Measurements from ENCODE around the gene ERN2.

The ERN2 gene

GRCh38 chr16:23651943-23652468, 61.0 kb downstream of the ERN2 start:
- TF ChIP-seq POLR2A (IDR thresholded peaks at IDR 0.05; ENCODE audit: low read depth, low read length) = no peak
- no peak for TF ChIP-seq TAF1 (IDR thresholded peaks at IDR 0.05; ENCODE audit: borderline replicate concordance, low read depth, low read length)
- TF ChIP-seq POLR2AphosphoS5 (IDR thresholded peaks at IDR 0.05; ENCODE audit: low read depth, low read length) = no peak
- DNase-seq (ENCODE audit: insufficient read length) (no peak), FAIRE-seq (peak; percentile 50)

- no peak for DNase-seq (ENCODE audit: insufficient read length)
- TF ChIP-seq POLR2A (IDR thresholded peaks at IDR 0.05; ENCODE audit: low read depth, low read length) = no peak
- TF ChIP-seq TAF1 (IDR thresholded peaks at IDR 0.05; ENCODE audit: borderline replicate concordance, low read depth, low read length) = no peak
- no peak for TF ChIP-seq POLR2AphosphoS5 (IDR thresholded peaks at IDR 0.05; ENCODE audit: low read depth, low read length)
These were observed 62.2 kb downstream of the ERN2 start for GRCh38 chr16:23650674-23651416.

GRCh38 chr16:23642246-23642774, 70.7 kb downstream of the ERN2 start:
- DNase-seq (ENCODE audit: insufficient read length) (no peak), FAIRE-seq (no peak)
- TF ChIP-seq POLR2A (IDR thresholded peaks at IDR 0.05; ENCODE audit: low read depth, low read length) (no peak), TAF1 (IDR thresholded peaks at IDR 0.05; ENCODE audit: borderline replicate concordance, low read depth, low read length) (no peak), POLR2AphosphoS5 (IDR thresholded peaks at IDR 0.05; ENCODE audit: low read depth, low read length) (no peak)

More at GRCh38 chr16:23650674-23651416, 62.2 kb downstream of the ERN2 start:
- peak; percentile 90 for FAIRE-seq

GRCh38 chr16:23640931-23641765, 71.9 kb downstream of the ERN2 start, which contains the start of the genes DCTN5 and PALB2:
Gene DCTN5, plus strand, starts transcription at chr16:23641466. Its CDS starts 77 bp downstream, at chr16:23641543.
Gene PALB2, minus strand, starts transcription at chr16:23641310. Its CDS starts 153 bp downstream, at chr16:23641157.
- FAIRE-seq = peak; percentile 95
- TF ChIP-seq TAF1 (IDR thresholded peaks at IDR 0.05; ENCODE audit: borderline replicate concordance, low read depth, low read length) (peak; percentile 67), POLR2AphosphoS5 (IDR thresholded peaks at IDR 0.05; ENCODE audit: low read depth, low read length) (peak; percentile 75), POLR2A (IDR thresholded peaks at IDR 0.05; ENCODE audit: low read depth, low read length) (peak; percentile 89)
- DNase-seq (ENCODE audit: insufficient read length) = peak; percentile 92

GRCh38 chr16:23640615-23640930, 72.4 kb downstream of the ERN2 start:
- no peak for TF ChIP-seq POLR2AphosphoS5 (IDR thresholded peaks at IDR 0.05; ENCODE audit: low read depth, low read length)
- TF ChIP-seq POLR2A (IDR thresholded peaks at IDR 0.05; ENCODE audit: low read depth, low read length) = no peak
- no peak for TF ChIP-seq TAF1 (IDR thresholded peaks at IDR 0.05; ENCODE audit: borderline replicate concordance, low read depth, low read length)
- peak; percentile 21 for DNase-seq (ENCODE audit: insufficient read length)
- FAIRE-seq = no peak
